ENCODE measurements around the gene ZKSCAN5.
A peak's percentile ranks its signal among the peaks of the same experiment; 100 is the strongest.

ZKSCAN5 gene

GRCh38 chr7:99504603-99505323 is at the start of gene ZKSCAN5:
ZKSCAN5 (plus strand) TSS chr7:99504662; CDS start chr7:99506045, 1,383 bp downstream.
- H3K4me3 ChIP-seq (ENCODE audit: low read length) = peak within 1 kb of the TSS; percentile 92
- TF ChIP-seq CTCF (conservative IDR thresholded peaks at IDR 0.05; ENCODE audit: low read length) = no peak
- DNase-seq (ENCODE audit: low read depth) = peak; percentile 98

DNA sequence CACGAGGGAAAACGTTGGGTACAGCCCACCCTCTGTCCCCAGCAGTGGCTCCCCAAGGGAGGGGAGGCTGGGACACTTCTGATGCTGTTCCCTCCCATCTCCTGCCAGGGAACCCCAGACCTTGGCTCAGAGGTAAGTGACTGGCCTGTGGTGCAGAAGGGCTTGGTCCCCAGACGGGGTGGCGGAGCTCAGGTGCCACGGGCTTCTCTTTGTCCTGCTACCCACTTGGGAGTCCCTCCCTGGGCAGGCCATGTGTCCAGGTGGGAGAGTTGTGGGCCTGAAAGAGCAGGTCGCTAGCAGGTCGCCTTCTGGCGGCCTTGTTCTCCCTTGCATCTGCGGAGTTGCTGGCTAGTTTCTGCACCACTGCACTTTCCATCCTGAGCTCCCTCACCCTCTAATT is 48.6 kb upstream of the ZKSCAN5 start:
- no peak for DNase-seq (ENCODE audit: low read depth)
- no peak overlapping the region for H3K4me3 ChIP-seq (ENCODE audit: low read length)
- no peak for TF ChIP-seq CTCF (conservative IDR thresholded peaks at IDR 0.05; ENCODE audit: low read length)

DNA sequence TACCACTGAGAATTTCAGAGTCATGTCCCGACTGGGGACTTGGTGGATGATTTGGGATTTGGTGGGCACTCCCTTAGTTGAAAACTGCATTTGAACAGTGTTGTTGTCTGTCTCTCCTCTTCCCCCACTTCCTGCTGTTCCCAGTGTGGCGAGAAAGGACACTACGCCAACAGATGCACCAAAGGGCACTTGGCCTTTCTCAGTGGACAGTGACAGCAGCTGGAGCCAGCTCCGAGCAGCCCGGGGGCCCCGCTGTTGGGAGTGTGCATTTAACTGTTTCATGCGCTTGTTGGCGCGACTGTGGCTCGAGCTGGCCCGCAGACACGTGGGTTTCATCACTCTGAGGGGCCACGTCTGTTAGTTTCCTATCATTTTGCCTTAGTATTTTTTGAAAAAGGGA is 48.2 kb upstream of the ZKSCAN5 start:
- DNase-seq (ENCODE audit: low read depth) = no peak
- H3K4me3 ChIP-seq (ENCODE audit: low read length) = no peak overlapping the region
- TF ChIP-seq CTCF (conservative IDR thresholded peaks at IDR 0.05; ENCODE audit: low read length) = no peak

GRCh38 chr7:99457050-99457649 is 47.3 kb upstream of the ZKSCAN5 start:
- no peak for DNase-seq (ENCODE audit: low read depth)
- no peak for TF ChIP-seq CTCF (conservative IDR thresholded peaks at IDR 0.05; ENCODE audit: low read length)
- no peak overlapping the region for H3K4me3 ChIP-seq (ENCODE audit: low read length)

DNA sequence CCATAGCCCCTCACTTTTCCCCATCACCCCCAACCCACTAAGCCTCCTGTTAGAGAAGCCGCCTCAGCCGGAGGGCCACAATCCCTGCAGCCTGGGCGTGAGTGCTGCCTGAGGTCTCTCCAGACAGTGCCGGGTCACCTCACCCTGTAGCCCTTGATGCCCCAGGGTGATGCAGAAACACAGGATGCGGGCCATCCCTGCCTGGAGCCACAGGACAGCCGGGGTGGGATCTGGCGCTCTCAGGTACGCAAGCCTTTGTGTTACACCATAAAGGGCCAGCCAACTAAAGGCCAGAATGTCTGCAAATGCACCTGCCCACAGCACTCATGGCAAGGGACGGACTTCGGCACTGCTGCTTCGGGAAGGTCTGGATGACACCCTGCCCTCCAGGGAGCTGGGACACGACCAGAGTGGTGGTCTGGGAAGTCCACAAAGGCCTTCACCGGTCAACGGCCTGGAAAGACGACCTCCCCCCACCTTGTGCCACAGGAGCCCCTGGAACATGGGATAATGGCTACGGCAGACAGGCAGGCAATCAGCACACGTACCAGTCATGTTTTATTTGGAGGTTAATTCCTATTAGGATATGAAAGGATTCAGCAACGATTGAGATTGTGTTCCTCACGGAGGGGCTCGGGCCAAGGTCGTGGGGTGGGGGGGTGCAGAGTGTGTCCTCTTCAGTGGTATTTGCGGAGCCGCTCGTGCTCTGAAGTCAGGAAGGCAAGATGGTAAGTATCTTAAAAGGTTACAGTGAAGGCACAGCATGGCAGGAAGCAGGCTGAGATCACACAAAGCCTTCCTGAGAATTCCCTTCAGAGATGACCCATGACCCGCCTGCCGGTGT is 46.6 kb upstream of the ZKSCAN5 start:
- TF ChIP-seq CTCF (conservative IDR thresholded peaks at IDR 0.05; ENCODE audit: low read length) = no peak
- no peak for DNase-seq (ENCODE audit: low read depth)
- no peak overlapping the region for H3K4me3 ChIP-seq (ENCODE audit: low read length)

- peak; percentile 20 for DNase-seq (ENCODE audit: low read depth)
Measured at GRCh38 chr7:99459087-99459486, 45.4 kb upstream of the ZKSCAN5 start.

More at GRCh38 chr7:99459087-99459486, 45.4 kb upstream of the ZKSCAN5 start:
- H3K4me3 ChIP-seq (ENCODE audit: low read length) = no peak overlapping the region
- TF ChIP-seq CTCF (conservative IDR thresholded peaks at IDR 0.05; ENCODE audit: low read length) = peak; percentile 43

Data from AG10803 (cell line).